Adrenal gland (tissue), 12 donors: Measurements from ENCODE around the gene MMAB. TPM values are rescaled to one million over a fixed set of nuclear protein-coding genes. Genes with fewer than 3 reads are reported as not detected.

ENCODE experiments used
- DNase-seq, 7 donors: peaks; one replicate each; pipeline ENCODE4 v3.0.0-alpha.2; 2019 to 2020
- H3K27ac ChIP-seq, 5 donors: fragments of 200-600 bp; sonication (generic) in 4 of 5; 1 replicate in 3 of 5; 2 replicates in 2 of 5; pipeline versions ENCODE4 v1.5.1 to v1.8.0; 2016 to 2020; ENCODE audit warnings: mild to moderate bottlenecking in 1 of 5
- H3K27me3 ChIP-seq: fragments of 200-600 bp; 2 replicates; pipeline ENCODE4 v1.8.0; 2021
- H3K36me3 ChIP-seq, 2 donors: fragments of 200-600 bp; replicated peaks in 1 of 2; 1 replicate in 1 of 2; 2 replicates in 1 of 2; pipeline versions ENCODE4 v1.5.1 to v1.8.0; 2018 to 2022
- H3K4me1 ChIP-seq, 2 donors: fragments of 200-600 bp; replicated peaks in 1 of 2; 1 replicate in 1 of 2; 2 replicates in 1 of 2; pipeline versions ENCODE4 v1.5.1 to v1.8.0; 2018 to 2021
- H3K4me3 ChIP-seq, 4 donors: fragments of 200-600 bp; sonication (generic) in 3 of 4; one replicate each; pipeline ENCODE4 v1.5.1; 2016 to 2018
- H3K9me3 ChIP-seq, 3 donors: fragments of 200-600 bp; sonication (generic) in 1 of 3; replicated peaks in 1 of 3; 1 replicate in 2 of 3; 2 replicates in 1 of 3; pipeline versions ENCODE4 v1.5.1 to v1.8.0; 2016 to 2021
- POLR2A ChIP-seq, 2 donors: fragments of 450-650 bp; IDR thresholded peaks; one replicate each; pipeline ENCODE4 v1.6.1; 2017; ENCODE audit warnings: antibody characterized with exemption in 2 of 2, mild to moderate bottlenecking in 2 of 2, moderate library complexity in 1 of 2
- WGBS, 4 donors: extraction: QIAGEN DNeasy Blood & Tissue Kit in 2 of 4; methylation state at CpG; one replicate each; pipeline versions ENCODE4 v1.1.5 to v1.1.7; 2013 to 2017; 5-methylcytosine and 5-hydroxymethylcytosine counted together
- intact Hi-C, 2 donors: fragments of 100-400 bp; cut with DNase I; formaldehyde crosslinking; loops; one replicate each; pipeline versions ENCODE4 v1.14.1 to v1.15.0; 2022 to 2023
- polyA plus RNA-seq, 3 donors: library from polyadenylated mRNA; stranded (reverse); fragments of 200-250 nt in 2 of 3; fragments of 350-450 nt in 1 of 3; fragmentation: Illumina TruSeq in 1 of 3; extraction: RNeasy Lipid Tissue Mini Kit (QIAGEN cat#74804) in 1 of 3; gene quantifications; one replicate each; pipeline ENCODE4 v1.2.3, GENCODE V29; 2013 to 2014
- total RNA-seq, 9 donors: library from RNA; depleted of rRNA in 4 of 9; stranded (reverse); fragments of >200 nt in 4 of 9; fragments of 120-200 nt in 1 of 9; fragmentation: NEBNext Ultra II Directional in 1 of 9; extraction: Animal tissue kit (Norgen Biotek cat#: 25700) in 1 of 9; gene quantifications; one replicate each; pipeline versions ENCODE4 v1.1.0 to v1.2.4, GENCODE V29; 2013 to 2023
- TF ChIP-seq, protein P1 (sequence below), 6 experiments: fragments of 450-650 bp in 4 of 6; fragments of 200-600 bp in 2 of 6; sonication (generic) in 1 of 6; IDR thresholded peaks; 1 replicate in 5 of 6; 2 replicates in 1 of 6; pipeline versions ENCODE4 v1.5.1 to v1.8.0; 2016 to 2021; ENCODE audit warnings: antibody characterized with exemption in 6 of 6, mild to moderate bottlenecking in 2 of 6, moderate library complexity in 1 of 6
- donor health status: healthy with polysubstance abuse.
- donor health status: Bipolar disorder and iron deficiency.
- donor health status: DM: yes; HTN: yes; CAD: no.
- donor health status: DM: no; HTN: no; CAD: no.
- donor health status: DM: no; HTN: no; CAD: no.
- donor health status: DM: yes; HTN: yes; CAD: no.

Gene MMAB
- total and polyA plus RNA-seq, 12 donors = 52.3 to 238 (median 90.0) TPM

DNA sequence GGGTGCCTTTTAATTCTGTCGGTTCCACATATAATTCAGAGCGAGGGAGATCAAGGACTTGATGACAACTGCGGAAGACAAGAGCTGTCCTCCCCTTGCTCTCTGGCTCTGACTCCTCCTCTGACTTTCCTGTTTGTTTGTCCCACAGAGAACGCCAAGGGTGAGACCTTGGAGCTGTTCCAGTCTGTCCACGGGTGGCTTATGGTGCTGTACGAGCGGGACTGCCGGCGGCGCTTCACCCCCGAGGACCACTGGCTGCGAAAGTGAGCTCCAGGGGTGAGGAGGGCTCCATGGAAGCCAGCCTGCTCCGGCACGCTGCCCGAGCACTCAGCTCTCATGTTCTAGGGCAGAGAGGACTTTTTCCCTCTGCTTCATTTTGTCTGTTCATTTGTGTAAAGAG is 63.1 kb downstream of the MMAB start:
- TF ChIP-seq, protein P1, sequence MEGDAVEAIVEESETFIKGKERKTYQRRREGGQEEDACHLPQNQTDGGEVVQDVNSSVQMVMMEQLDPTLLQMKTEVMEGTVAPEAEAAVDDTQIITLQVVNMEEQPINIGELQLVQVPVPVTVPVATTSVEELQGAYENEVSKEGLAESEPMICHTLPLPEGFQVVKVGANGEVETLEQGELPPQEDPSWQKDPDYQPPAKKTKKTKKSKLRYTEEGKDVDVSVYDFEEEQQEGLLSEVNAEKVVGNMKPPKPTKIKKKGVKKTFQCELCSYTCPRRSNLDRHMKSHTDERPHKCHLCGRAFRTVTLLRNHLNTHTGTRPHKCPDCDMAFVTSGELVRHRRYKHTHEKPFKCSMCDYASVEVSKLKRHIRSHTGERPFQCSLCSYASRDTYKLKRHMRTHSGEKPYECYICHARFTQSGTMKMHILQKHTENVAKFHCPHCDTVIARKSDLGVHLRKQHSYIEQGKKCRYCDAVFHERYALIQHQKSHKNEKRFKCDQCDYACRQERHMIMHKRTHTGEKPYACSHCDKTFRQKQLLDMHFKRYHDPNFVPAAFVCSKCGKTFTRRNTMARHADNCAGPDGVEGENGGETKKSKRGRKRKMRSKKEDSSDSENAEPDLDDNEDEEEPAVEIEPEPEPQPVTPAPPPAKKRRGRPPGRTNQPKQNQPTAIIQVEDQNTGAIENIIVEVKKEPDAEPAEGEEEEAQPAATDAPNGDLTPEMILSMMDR (IDR thresholded peaks at IDR 0.05) = no peak
- no peak for TF ChIP-seq POLR2A (IDR thresholded peaks at IDR 0.05)
- Histone ChIP-seq H3K4me3 (no peak overlapping the region), H3K9me3 (no peaks in the 10 kb centered on the region), H3K27me3 (no peaks in the 10 kb centered on the region), H3K4me1 (peaks cover 0 to 22% of the 10 kb centered on the region in 2 donors), H3K27ac (peak overlapping the region in 1 of 5 donors; percentile 54), H3K36me3 (peaks cover 0 to 89% of the 10 kb centered on the region in 2 donors)
- peak; percentile 33 to 75 (median 64) for DNase-seq
- intact Hi-C loops = no loop called here
- WGBS, 4 donors = 32 to 59% (median 49%) methylated on average over 7 to 15 of the region's 15 CpGs

GRCh38 chr12:109504068-109504467 is 69.2 kb downstream of the MMAB start:
- intact Hi-C loops = no loop called here
- Histone ChIP-seq H3K27me3 (no peaks in the 10 kb centered on the region), H3K27ac (no peak overlapping the region), H3K4me3 (no peak overlapping the region), H3K4me1 (no peaks in the 10 kb centered on the region), H3K9me3 (no peaks in the 10 kb centered on the region), H3K36me3 (peaks cover 0 to 97% of the 10 kb centered on the region in 2 donors)
- 63 to 77% (median 71%) methylated on average over 1 of the region's 1 CpG for WGBS, 4 donors
- DNase-seq = peak in 1 of 7 donors; percentile 47
- TF ChIP-seq POLR2A (IDR thresholded peaks at IDR 0.05) = no peak
- TF ChIP-seq, protein P1 (IDR thresholded peaks at IDR 0.05) = no peak

Other genes starting within 250 kb of the MMAB start
- not detected for gene MYO1H, start 225.6 kb downstream of the MMAB start, total RNA-seq
- under 1 TPM in 2 of 3 donors, not detected in 1; 0.03 to 0.08 TPM for gene MYO1H, start 225.6 kb downstream of the MMAB start, polyA plus RNA-seq
- gene KCTD10, start 96.2 kb downstream of the MMAB start, total RNA-seq = 10 to 100 TPM; 30.2 to 77.8 (median 62.1) TPM
- 10 to 100 TPM; 21.6 to 57.5 (median 24.3) TPM for gene KCTD10, start 96.2 kb downstream of the MMAB start, polyA plus RNA-seq
- gene UBE3B, start 95.9 kb downstream of the MMAB start, total RNA-seq = 10 to 100 TPM; 34.3 to 79.5 (median 40.6) TPM
- gene UBE3B, start 95.9 kb downstream of the MMAB start, polyA plus RNA-seq = 10 to 100 TPM; 16.0 to 25.3 (median 18.4) TPM
- 100 to 1,000 TPM in 2 of 9 donors, 10 to 100 TPM in 7; 10.8 to 194 (median 19.2) TPM for gene MVK, start 290 bp upstream of the MMAB start, total RNA-seq
- 10 to 100 TPM; 35.0 to 73.6 (median 39.1) TPM for gene MVK, start 290 bp upstream of the MMAB start, polyA plus RNA-seq
- 10 to 100 TPM; 15.2 to 57.8 (median 26.6) TPM for gene FAM222A, start 140.3 kb upstream of the MMAB start, total RNA-seq
- gene FAM222A, start 140.3 kb upstream of the MMAB start, polyA plus RNA-seq = 10 to 100 TPM in 2 of 3 donors, 1 to 10 TPM in 1; 9.2 to 36.7 (median 11.7) TPM